GM10248 (cell line): ENCODE data around the gene NFIA.

Source experiments
- CTCF ChIA-PET: fragments of 300-600 bp; sonication (Branson Sonifier 250); formaldehyde crosslinking; extraction: SDS; loops from one replicate; lab custom pipeline; 2021; ENCODE audit warnings: antibody characterized with exemption; lab: Yijun Ruan, JAX
- POLR2A ChIA-PET: fragments of 350-650 bp; sonication (Branson Sonifier 250); formaldehyde crosslinking; extraction: SDS; loops from one replicate; lab custom pipeline; 2020; ENCODE audit warnings: antibody characterized with exemption; lab: Yijun Ruan, JAX
- DNase-seq: peaks from one replicate; pipeline ENCODE4 v3.0.0; 2012; ENCODE audit errors: extremely low spot score
- TF ChIP-seq, protein P1 (sequence below): IDR thresholded peaks from 2 replicates; pipeline ENCODE4 v1.5.1; 2012; ENCODE audit warnings: mild to moderate bottlenecking, low read depth; ENCODE audit errors: extremely low read depth, missing control alignments, control extremely low read depth

NFIA gene

DNA sequence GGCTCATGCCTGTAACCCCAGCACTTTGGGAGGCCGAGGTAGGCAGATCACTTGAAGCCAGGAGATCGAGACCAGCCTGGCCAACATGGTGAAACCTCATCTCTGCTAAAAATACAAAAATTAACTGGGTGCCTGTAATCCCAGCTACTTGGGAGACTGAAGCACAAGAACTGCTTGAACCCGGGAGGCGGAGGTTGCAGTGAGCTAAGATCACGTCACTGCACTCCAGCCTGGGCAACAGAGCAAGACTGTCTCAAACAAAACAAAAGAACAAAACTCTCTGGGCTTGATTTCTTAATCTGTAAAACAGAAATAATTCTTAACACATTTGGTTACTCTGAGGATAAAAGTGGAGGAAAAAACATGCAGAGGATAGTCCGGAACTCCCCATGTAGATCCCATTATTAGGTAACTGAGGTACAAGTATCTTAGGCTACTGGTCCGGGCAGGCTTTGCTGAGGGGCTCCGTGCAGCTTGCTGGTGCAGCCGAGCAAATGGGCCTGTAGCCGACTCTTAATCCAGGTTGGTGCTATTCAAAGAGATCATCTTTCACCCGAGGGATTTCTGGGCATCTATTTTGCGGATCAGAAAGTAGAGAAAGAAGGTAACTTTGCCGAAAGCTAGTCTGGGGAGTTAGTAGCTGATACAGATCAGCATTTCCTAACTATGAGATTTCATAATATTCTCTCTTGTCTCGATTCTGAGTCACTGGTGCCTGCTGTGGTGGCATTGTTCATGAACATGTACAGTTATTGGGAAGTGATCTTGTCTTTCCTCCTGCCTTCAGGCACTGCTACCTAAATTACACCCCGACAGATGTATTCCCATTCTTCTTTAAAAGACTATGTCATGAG is 56.8 kb downstream of the NFIA start:
- CTCF ChIA-PET = interaction anchor here (1.0 kb wide), 1 partner anchor 8 kb away, joined by 3 read pairs; no protein-coding TSS in a partner anchor
- DNase-seq = no peak
- TF ChIP-seq, protein P1, sequence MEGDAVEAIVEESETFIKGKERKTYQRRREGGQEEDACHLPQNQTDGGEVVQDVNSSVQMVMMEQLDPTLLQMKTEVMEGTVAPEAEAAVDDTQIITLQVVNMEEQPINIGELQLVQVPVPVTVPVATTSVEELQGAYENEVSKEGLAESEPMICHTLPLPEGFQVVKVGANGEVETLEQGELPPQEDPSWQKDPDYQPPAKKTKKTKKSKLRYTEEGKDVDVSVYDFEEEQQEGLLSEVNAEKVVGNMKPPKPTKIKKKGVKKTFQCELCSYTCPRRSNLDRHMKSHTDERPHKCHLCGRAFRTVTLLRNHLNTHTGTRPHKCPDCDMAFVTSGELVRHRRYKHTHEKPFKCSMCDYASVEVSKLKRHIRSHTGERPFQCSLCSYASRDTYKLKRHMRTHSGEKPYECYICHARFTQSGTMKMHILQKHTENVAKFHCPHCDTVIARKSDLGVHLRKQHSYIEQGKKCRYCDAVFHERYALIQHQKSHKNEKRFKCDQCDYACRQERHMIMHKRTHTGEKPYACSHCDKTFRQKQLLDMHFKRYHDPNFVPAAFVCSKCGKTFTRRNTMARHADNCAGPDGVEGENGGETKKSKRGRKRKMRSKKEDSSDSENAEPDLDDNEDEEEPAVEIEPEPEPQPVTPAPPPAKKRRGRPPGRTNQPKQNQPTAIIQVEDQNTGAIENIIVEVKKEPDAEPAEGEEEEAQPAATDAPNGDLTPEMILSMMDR = no peak
- POLR2A ChIA-PET = no interaction called here

DNA sequence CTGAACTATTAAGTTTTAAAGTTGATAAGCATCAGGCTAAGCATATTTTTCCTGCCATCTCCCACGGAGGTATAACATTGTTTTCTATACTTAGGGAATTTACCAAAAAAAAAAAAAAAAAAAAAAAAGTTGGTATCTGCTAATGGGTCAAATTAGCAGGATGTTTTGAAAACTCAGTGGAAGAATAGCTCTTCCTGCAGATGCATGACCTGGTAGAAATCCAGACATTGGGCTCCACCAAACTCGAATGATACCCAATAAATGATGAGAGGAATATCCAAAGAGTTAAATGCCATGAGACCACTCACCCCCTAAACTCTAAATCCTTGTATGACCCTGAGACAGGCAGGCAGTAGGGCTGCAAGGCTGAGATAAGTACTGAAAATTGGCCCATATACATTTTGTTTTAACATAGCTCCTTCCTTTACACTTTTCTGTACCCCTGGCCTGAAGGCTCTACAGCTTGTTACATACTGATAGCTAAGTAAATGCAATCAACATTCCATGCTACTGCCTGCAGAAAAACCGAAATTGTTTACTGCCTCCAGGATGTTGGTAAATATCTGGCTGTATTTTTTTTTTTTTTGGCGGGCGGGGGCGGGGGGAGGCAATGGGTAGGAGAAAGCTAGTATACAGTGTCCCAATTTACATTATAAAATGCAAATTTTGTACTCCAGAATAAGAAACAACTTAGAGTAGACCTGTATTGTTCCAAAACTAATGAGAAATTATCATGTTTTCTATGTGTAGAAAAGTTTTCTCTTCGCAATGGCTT is 57.6 kb downstream of the NFIA start:
- DNase-seq = no peak
- ChIA-PET CTCF (interaction anchor here (0.7 to 1.0 kb wide), 2 partner anchors 8 to 24 kb away, joined by 3 read pairs; no protein-coding TSS in a partner anchor), POLR2A (no interaction called here)
- TF ChIP-seq, protein P1 = no peak

GRCh38 chr1:61140778-61141177 is 58.4 kb downstream of the NFIA start:
- ChIA-PET CTCF (no interaction called here), POLR2A (no interaction called here)
- no peak for DNase-seq
- TF ChIP-seq, protein P1 = no peak

GRCh38 chr1:61141288-61142042 is 59.1 kb downstream of the NFIA start:
- CTCF ChIA-PET = no interaction called here
- TF ChIP-seq, protein P1 = no peak
- POLR2A ChIA-PET = no interaction called here
- DNase-seq = no peak

DNA sequence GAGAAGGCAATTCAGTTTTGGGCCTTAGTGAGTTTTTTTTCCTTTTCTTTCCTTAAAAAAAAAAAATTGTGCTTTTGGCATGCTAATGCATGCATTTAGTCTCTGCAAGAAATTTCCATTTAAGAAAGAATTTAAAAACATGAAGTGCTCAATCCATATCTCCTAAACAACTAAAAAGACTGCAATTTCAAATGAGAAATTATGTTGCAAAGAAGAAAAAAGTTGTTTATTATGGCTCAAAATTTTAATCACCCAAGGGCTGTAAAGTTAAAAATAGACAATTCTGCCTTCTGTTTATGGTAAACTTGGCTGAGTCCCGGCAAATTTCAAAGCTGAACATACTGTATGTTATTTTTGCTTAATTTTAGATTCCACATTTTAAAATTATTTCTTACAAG is 59.7 kb downstream of the NFIA start:
- POLR2A ChIA-PET = no interaction called here

More for the DNA sequence above, 59.7 kb downstream of the NFIA start:
- TF ChIP-seq, protein P1 = no peak
- CTCF ChIA-PET = no interaction called here
- no peak for DNase-seq
